LNCAP (cell line): Measurements from ENCODE around the gene PARP9.

Source experiments
- CTCF ChIP-seq: fragments of 450-650 bp; IDR thresholded peaks from 2 replicates; pipeline ENCODE4 v1.5.1; 2017; ENCODE audit warnings: mild to moderate bottlenecking

Gene PARP9

GRCh38 chr3:122598556-122598955, 34.5 kb upstream of the PARP9 start:
- no peak for TF ChIP-seq CTCF

- no peak for TF ChIP-seq CTCF
Observed at GRCh38 chr3:122598151-122598550, 34.1 kb upstream of the PARP9 start.

- no peak for TF ChIP-seq CTCF
Observed at GRCh38 chr3:122594025-122594424, 29.9 kb upstream of the PARP9 start.

- TF ChIP-seq CTCF: no peak
Observed at GRCh38 chr3:122590610-122591009, 26.5 kb upstream of the PARP9 start.

GRCh38 chr3:122589297-122589696, 25.2 kb upstream of the PARP9 start:
- TF ChIP-seq CTCF: no peak

- TF ChIP-seq CTCF: no peak
Observed at GRCh38 chr3:122587572-122587971, 23.5 kb upstream of the PARP9 start.

GRCh38 chr3:122586773-122587485, 22.8 kb upstream of the PARP9 start:
- TF ChIP-seq CTCF: no peak

- TF ChIP-seq CTCF: no peak
Observed at GRCh38 chr3:122586098-122586497, 22.0 kb upstream of the PARP9 start.
